ENCODE measurements around the gene MYO3B.
"Not testable (repeated sequence)": the region's sequence is repeated elsewhere in the genome, so short reads cannot be mapped to it uniquely, and the experiment has no call there.

Gene MYO3B

GRCh38 chr2:170582313-170582712 is 404.4 kb downstream of the MYO3B start:
- DNase-seq, result no peak

- DNase-seq, result peak; percentile 39
Measured at GRCh38 chr2:170582751-170583463, 405.0 kb downstream of the MYO3B start.

- no peak for DNase-seq
Measured at GRCh38 chr2:170585067-170585466, 407.1 kb downstream of the MYO3B start.

DNA sequence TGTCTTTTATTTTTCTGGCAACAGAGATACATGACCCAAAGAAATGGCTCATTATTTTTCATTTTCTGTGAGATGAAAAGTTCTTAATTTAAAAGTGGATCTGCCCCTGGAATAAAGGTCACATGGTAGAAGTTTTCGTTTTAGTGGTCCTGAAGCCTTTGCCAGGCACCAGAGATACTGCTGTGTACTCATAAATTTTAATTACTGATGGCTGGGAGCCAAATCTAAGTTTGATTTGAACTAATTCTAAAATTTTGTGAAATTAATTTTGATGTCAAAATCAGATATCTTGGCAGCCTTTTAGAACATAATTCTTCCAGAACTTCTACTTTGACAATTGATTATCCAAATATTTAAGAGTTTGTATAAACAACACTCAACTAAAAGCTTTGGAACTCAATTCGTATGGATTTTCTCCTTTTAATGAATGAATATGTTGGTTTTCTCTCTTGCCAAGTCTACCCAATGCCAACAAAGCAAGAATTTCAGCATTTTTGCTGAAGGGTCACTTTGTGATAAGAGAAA is 408.7 kb downstream of the MYO3B start:
- no peak for DNase-seq

GRCh38 chr2:170587117-170587516 is 409.2 kb downstream of the MYO3B start:
- DNase-seq, result no peak

DNA sequence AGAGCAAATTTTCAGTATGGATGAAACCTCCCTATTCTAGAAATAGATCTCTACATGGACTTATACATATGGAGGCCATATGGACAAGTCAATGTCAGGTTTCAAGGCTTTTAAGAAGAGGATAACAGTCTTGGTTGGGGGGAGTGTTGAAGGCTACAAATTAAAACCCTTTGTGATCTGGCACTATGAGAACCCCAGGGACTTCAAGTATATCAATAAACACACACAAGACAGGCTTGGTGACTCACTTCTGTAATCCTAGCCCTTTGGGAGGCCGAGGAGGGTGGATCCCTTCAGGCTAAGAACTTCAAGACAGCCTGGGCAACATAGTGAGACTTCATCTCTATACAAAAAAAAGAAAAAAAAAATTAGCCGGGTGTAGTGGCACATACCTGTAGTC is 410.0 kb downstream of the MYO3B start:
- DNase-seq, result no peak

- no peak for DNase-seq
Measured at GRCh38 chr2:170588729-170589128, 410.8 kb downstream of the MYO3B start.

- no peak for DNase-seq
Measured at GRCh38 chr2:170596576-170596975, 418.6 kb downstream of the MYO3B start.

DNA sequence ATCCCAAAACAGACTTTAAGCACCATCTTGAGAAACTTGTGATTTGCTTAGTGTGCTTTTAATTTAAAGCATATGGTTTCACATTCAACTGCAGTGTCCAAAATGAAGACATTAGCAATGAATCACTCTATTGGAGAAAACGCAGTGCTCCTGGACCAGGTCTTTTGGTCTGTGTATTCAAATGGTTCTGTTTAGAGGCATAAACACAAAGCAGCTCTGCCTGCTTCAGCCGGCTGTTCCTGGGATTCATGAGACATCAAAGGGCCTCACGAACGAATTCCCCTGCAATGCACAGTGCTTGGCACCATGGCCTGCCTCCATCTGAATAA is 420.1 kb downstream of the MYO3B start:
- no peak for DNase-seq

DNA sequence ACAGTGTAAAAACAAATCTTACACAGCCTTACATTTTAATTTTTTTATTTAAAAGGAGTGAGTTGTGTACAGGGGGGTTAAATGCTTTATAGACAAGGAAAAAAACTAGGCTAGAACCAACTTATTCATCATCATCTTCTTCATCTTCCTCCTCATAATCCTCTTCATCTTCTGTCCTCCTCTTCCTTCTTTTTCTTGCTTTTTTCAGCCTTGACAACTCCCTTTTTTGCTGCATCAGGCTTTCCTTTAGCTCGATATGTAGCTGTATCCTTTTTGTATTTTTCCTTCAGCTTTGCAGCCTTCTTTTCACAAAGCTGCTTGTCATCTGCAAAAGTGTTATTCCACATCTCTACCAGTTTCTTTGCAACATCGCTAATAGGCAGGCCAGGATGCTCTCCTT is 423.5 kb downstream of the MYO3B start:
- no peak for DNase-seq

DNA sequence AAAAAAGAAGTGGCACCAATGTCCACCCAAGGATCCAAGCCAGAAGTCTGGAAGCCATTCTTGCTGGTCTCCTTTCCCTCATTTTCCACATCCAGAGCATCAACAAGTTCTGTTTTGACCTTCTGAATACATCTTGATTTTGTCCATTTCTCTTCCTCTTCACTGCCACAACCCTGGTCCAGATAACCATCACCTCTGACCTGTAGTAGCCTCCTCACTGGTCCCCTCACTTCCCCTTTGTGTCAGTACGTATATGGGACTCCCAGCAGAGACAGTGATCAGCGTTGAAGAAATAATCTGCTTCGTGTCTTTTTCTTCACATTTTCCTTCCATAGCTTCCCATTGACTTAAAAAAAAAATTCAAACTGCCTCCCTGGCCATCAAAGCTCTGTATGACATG is 427.9 kb downstream of the MYO3B start:
- DNase-seq, result no peak

DNA sequence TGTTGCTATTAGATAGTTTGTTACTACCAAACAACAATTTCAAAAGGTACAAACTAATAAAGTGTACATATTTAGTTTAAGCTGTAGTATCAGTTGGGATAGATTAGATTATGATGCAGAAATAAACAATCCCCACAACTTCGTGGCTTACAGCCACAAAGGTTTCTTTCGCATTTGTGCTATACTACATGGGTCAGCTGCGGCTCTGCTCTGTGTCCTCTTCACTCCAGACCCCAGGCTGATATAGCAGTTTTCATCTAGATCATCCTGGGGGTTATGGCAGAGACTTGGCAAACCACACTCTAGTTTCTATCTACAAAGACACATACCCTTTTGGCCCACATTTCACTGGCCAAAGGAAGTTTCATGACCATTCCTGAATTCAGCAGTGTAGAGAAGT is 429.2 kb downstream of the MYO3B start:
- DNase-seq, result no peak

DNA sequence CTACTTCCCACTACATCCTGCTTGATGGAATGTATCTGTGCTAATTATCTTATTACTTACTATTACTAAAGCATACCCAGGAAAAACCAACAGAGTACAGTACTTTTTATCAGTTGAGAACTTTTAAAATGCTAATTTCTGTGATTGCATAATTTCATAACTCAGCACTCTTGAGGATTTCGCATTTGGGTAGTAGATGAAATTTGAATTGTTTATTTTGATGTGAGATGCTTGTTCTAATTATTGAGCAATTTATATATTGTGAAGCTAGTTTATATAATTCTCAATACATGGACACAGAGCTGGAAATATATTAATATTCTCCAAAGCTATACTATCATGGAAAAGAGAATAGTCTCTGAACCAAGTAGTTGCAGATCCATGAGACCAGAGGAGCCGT is 432.7 kb downstream of the MYO3B start:
- DNase-seq, result no peak

DNA sequence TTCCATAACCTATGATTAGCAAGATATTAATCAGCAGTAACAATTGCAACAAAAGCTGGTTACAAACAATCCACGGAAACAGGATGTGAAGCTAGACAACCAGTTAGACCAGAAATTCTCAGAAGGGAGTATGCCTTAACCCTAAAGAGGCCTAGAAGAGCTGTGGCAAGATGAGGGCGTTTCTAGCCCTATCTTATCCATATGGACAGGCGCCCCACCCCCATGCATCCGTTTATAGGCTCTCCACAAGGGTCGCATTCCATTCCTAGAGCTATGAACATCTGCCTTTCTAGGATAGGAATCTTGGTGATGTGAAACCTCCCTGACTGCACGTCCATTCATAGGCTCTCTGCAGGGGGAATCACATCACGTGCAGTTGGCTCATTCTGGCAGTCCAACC is 441.0 kb downstream of the MYO3B start:
- not testable (repeated sequence) for DNase-seq

GRCh38 chr2:170635094-170635493 is 457.1 kb downstream of the MYO3B start:
- DNase-seq, result not testable (repeated sequence)

DNA sequence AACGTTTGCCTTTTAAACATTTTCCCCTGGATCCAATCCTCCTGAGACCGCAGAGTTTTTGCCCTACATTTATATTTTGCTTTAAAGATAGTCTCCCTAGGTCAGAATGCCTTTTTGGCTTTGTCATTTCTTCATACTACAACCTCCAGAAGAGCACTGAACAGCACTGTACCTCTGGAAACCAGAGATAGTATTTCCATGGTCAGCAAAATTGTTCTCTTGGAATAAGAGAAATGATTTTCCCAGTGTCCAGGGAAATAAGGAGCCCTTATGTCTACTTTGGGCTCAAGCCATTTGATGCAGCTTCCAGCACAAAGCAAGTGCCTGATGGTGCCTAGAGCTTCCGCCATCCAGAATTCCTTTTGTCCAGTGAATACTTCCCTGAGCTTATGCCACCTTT is 461.7 kb downstream of the MYO3B start:
- DNase-seq, result no peak

DNA sequence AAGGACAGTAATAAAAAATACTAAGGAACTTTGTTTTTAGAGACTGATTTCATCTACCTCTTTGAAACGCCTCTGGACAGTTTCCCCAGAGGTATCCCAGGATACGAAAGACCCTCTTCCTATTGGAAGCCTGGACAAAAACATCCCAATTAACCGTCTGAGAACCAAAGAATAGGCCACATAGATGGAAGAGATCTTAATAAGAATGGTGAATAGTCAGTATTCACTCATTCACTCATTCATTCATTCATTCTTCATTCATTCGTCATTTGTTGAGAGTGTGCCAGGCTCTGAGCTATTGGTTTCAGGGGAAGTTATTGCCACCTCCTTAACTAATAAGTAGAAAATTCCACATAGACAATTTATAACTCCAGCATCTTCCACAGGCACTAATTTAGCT is 464.0 kb downstream of the MYO3B start:
- no peak for DNase-seq

- DNase-seq, result no peak
Measured at GRCh38 chr2:170643346-170643745, 465.4 kb downstream of the MYO3B start.

DNA sequence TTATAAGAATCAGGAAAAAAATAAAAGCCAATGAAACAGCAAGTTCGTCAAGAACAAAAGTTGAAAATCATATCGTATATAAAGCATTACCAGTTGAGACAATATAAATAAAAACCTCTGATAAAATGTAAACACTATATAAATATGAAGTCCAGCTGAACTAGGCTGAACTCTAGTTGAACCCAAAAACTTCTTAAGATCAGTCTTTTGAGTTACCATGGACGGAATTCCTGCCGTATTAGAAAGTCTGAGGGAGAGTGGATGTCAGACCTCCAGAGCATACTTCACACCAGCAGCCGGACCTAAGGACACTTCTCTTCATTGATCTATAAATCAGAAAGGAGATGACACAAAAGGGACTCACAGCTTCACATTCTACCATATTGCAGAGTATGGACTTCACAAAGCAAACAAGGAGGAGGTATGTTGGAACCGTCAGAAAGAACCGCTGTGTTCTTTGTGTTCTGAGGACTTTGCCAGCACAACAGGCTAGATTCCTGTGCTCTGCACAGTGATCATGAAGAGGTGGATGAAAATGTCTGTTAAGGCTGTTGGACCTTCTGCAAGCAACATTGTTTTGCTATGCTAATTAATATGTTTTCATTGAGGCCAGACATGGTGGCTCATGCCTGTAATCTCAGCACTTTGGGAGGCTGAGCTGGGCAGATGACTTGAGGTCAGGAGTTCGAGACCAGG is 469.9 kb downstream of the MYO3B start:
- DNase-seq, result no peak

DNA sequence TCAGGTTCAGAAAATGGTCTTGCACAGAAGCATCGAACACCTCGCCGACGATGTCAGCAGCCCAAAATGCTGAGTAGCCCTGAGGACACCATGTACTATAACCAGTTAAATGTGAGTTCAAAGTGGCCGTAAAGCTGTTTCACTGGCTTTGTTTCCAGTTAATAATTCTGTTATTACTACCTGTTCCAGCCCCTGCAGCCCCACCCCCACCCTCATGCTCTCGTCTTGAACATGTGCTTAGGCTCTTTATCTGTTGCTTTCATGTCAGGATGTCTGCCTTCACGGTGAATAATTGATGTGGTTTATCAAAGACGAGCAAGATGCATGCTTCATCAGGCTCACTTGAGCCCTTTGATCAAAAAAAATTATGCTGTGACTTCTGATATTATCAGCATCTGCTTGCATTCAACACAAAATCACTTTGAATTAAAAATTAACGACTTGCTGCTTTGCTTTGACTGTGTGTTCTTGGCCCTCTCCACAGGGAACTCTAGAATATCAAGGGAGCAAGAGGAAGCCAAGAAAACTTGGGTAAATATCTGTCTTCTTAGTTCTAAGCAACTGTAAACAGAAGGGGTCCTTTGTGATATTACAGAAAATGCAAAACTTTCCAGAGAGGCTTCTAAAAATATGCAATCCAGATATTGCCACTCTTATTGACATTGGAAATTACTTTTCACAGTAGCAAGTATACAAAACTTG is 473.8 kb downstream of the MYO3B start:
- peak; percentile 22 for DNase-seq

GRCh38 chr2:170652637-170653417 is 474.9 kb downstream of the MYO3B start:
- DNase-seq, result no peak

DNA sequence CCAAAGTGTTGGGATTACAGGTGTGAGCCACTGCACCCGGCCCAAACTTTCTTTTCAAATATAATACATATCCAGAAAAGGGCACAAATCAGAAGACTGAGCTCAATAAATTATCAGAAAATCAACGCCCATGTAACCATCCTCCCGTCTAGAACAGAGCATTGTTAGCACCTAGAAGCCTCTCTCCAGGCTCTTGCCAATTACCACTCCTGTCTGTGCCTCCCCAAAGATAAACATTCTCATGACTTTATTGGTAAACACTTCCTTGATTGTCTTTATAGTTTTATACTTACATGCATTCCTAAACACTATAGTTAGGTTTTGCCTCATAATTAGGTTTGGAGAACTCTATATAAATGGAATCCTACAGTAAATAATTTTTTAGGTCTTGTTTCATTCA is 478.7 kb downstream of the MYO3B start:
- DNase-seq, result no peak

- DNase-seq, result no peak
Measured at GRCh38 chr2:170660409-170660808, 482.5 kb downstream of the MYO3B start.

Data from retina (tissue), 1 donor.